H9 (cell line): ENCODE results near the gene ZNF488. TPM values are rescaled to one million over a fixed set of nuclear protein-coding genes. Genes with fewer than 3 reads are reported as not detected.

ENCODE experiments used
- DNase-seq: peaks from one replicate; pipeline ENCODE4 v3.0.0-alpha.2; 2017
- H2AFZ ChIP-seq: one replicate; pipeline ENCODE4 v1.6.1; 2013; ENCODE audit warnings: mild to moderate bottlenecking, low read length, control low read depth, moderate library complexity
- H2AK5ac ChIP-seq: 2 replicates; pipeline ENCODE4 v1.6.1; 2013; ENCODE audit warnings: low read length, control low read depth, mixed read lengths; ENCODE audit not compliant: insufficient read length
- H2BK120ac ChIP-seq: one replicate; pipeline ENCODE4 v1.6.1; 2013; ENCODE audit warnings: low read depth, mild to moderate bottlenecking, low read length, control low read depth, inconsistent platforms; ENCODE audit not compliant: poor library complexity, severe bottlenecking
- H2BK12ac ChIP-seq: 2 replicates; pipeline ENCODE4 v1.6.1; 2013; ENCODE audit warnings: low read length, control low read depth, mixed read lengths, low read depth; ENCODE audit not compliant: insufficient read length
- H2BK15ac ChIP-seq: 2 replicates; pipeline ENCODE4 v1.6.1; 2013; ENCODE audit warnings: low read depth, low read length, control low read depth
- H2BK20ac ChIP-seq: one replicate; pipeline ENCODE4 v1.6.1; 2013; ENCODE audit warnings: low read depth, mild to moderate bottlenecking, low read length, control low read depth, inconsistent platforms; ENCODE audit not compliant: poor library complexity, severe bottlenecking
- H2BK5ac ChIP-seq: 2 replicates; pipeline ENCODE4 v1.6.1; 2013; ENCODE audit warnings: low read length, control low read depth, mixed read lengths; ENCODE audit not compliant: insufficient read length
- H3K14ac ChIP-seq: 2 replicates; pipeline ENCODE4 v1.6.1; 2013; ENCODE audit warnings: low read length, control low read depth; ENCODE audit not compliant: insufficient read depth
- H3K18ac ChIP-seq: 2 replicates; pipeline ENCODE4 v1.6.1; 2013; ENCODE audit warnings: low read depth, mild to moderate bottlenecking, mixed read lengths, low read length, control low read depth; ENCODE audit not compliant: insufficient read length
- H3K23ac ChIP-seq: 2 replicates; pipeline ENCODE4 v1.6.1; 2013; ENCODE audit warnings: low read length, control low read depth, mixed read lengths, low read depth; ENCODE audit not compliant: insufficient read length
- H3K23me2 ChIP-seq: 2 replicates; pipeline ENCODE4 v1.6.1; 2013; ENCODE audit warnings: low read depth, mild to moderate bottlenecking, mixed read lengths, low read length, control low read depth; ENCODE audit not compliant: insufficient read length, poor library complexity, severe bottlenecking
- H3K27ac ChIP-seq: 2 replicates; pipeline ENCODE4 v1.5.1; 2013; ENCODE audit warnings: low read length, control low read depth, mixed read lengths, low read depth; ENCODE audit not compliant: insufficient read length
- H3K27me3 ChIP-seq: 2 replicates; pipeline ENCODE4 v1.6.1; 2013; ENCODE audit warnings: low read length, control low read depth, inconsistent platforms; ENCODE audit not compliant: insufficient read depth
- H3K4ac ChIP-seq: 2 replicates; pipeline ENCODE4 v1.6.1; 2013; ENCODE audit warnings: low read depth, mild to moderate bottlenecking, control low read depth, inconsistent platforms, low read length, moderate library complexity
- H3K4me1 ChIP-seq: 2 replicates; pipeline ENCODE4 v1.6.1; 2013; ENCODE audit warnings: low read length, control low read depth, inconsistent platforms; ENCODE audit not compliant: insufficient read depth
- H3K4me2 ChIP-seq: 2 replicates; pipeline ENCODE4 v1.6.1; 2013; ENCODE audit warnings: low read length, control low read depth, mixed read lengths; ENCODE audit not compliant: insufficient read length, insufficient read depth
- H3K56ac ChIP-seq: 2 replicates; pipeline ENCODE4 v1.6.1; 2013; ENCODE audit warnings: low read depth, mild to moderate bottlenecking, mixed read lengths, low read length, control low read depth; ENCODE audit not compliant: insufficient read length
- H3K79me1 ChIP-seq: 2 replicates; pipeline ENCODE4 v1.6.1; 2013; ENCODE audit warnings: low read depth, mild to moderate bottlenecking, moderate library complexity, low read length, control low read depth, inconsistent platforms; ENCODE audit not compliant: insufficient read depth, poor library complexity, severe bottlenecking
- H3K79me2 ChIP-seq: 2 replicates; pipeline ENCODE4 v1.6.1; 2013; ENCODE audit warnings: low read length, control low read depth, inconsistent platforms; ENCODE audit not compliant: insufficient read depth
- H3K9ac ChIP-seq: 2 replicates; pipeline ENCODE4 v1.6.1; 2013; ENCODE audit warnings: low read length, control low read depth, mixed read lengths; ENCODE audit not compliant: insufficient read length; ENCODE audit errors: extremely low read depth
- H3K9me3 ChIP-seq: one replicate; pipeline ENCODE4 v1.6.1; 2013; ENCODE audit warnings: low read depth, low read length, inconsistent platforms; ENCODE audit not compliant: control insufficient read depth
- H3T11ph ChIP-seq: one replicate; pipeline ENCODE4 v1.6.1; 2013; ENCODE audit warnings: mild to moderate bottlenecking, low read length, control low read depth, inconsistent platforms
- H4K20me1 ChIP-seq: one replicate; pipeline ENCODE4 v1.6.1; 2013; ENCODE audit not compliant: control insufficient read depth, insufficient read length, insufficient read depth
- H4K5ac ChIP-seq: 2 replicates; pipeline ENCODE4 v1.6.1; 2013; ENCODE audit warnings: low read depth, mild to moderate bottlenecking, mixed read lengths, low read length, control low read depth; ENCODE audit not compliant: insufficient read length
- H4K8ac ChIP-seq: replicated peaks from 2 replicates; pipeline ENCODE4 v1.6.1; 2013; ENCODE audit warnings: low read length, control low read depth, mixed read lengths, low read depth; ENCODE audit not compliant: insufficient read length
- H4K91ac ChIP-seq: 2 replicates; pipeline ENCODE4 v1.6.1; 2013; ENCODE audit warnings: low read depth, mild to moderate bottlenecking, moderate library complexity, mixed read lengths, low read length, control low read depth; ENCODE audit not compliant: insufficient read length
- H3K27ac Mint-ChIP-seq, 3 experiments: 2 replicates in 2 of 3; 3 replicates in 1 of 3; pipeline ENCODE4 v1.8.0; 2020 to 2021; ENCODE audit warnings: mixed read lengths in 3 of 3, mild to moderate bottlenecking in 1 of 3, moderate library complexity in 1 of 3
- H3K27me3 Mint-ChIP-seq: 2 replicates; pipeline ENCODE4 v1.8.0; 2021; ENCODE audit warnings: low read depth, mild to moderate bottlenecking, moderate library complexity, mixed read lengths
- H3K36me3 Mint-ChIP-seq, 3 experiments: 2 replicates in 2 of 3; 3 replicates in 1 of 3; pipeline ENCODE4 v1.8.0; 2020 to 2021; ENCODE audit warnings: low read depth in 3 of 3, mixed read lengths in 3 of 3; ENCODE audit not compliant: insufficient read depth in 1 of 3
- H3K4me1 Mint-ChIP-seq, 2 experiments: 2 replicates each; pipeline ENCODE4 v1.8.0; 2020; ENCODE audit warnings: mixed read lengths in 2 of 2
- H3K4me3 Mint-ChIP-seq, 2 experiments: 2 replicates in 1 of 2; 3 replicates in 1 of 2; pipeline ENCODE4 v1.8.0; 2020 to 2021; ENCODE audit warnings: mild to moderate bottlenecking in 2 of 2, mixed read lengths in 2 of 2, moderate library complexity in 1 of 2
- H3K9me3 Mint-ChIP-seq, 2 experiments: 2 replicates in 1 of 2; 3 replicates in 1 of 2; pipeline ENCODE4 v1.8.0; 2020; ENCODE audit warnings: mild to moderate bottlenecking in 2 of 2, mixed read lengths in 2 of 2, moderate library complexity in 1 of 2
- WGBS: extraction: QIAGEN DNeasy Blood & Tissue Kit; methylation state at CpG from one replicate; pipeline ENCODE4 v1.1.7; 2013; ENCODE audit warnings: missing lambda C conversion rate, low lambda C conversion rate, mixed read lengths; ENCODE audit not compliant: insufficient read length; ENCODE audit errors: extremely low coverage; 5-methylcytosine and 5-hydroxymethylcytosine counted together
- total RNA-seq: library from RNA; stranded (reverse); gene quantifications from 2 replicates; pipeline ENCODE4 v1.2.1, GENCODE V29; 2021
- TF ChIP-seq, protein P1 (sequence below): fragments of 200-600 bp; sonication (generic); conservative IDR thresholded peaks from 3 replicates; pipeline ENCODE4 v1.8.0; 2021; ENCODE audit warnings: antibody characterized with exemption, mild to moderate bottlenecking

Gene ZNF488
- total RNA-seq, 1 experiment from 2014 or later, result 2.9 TPM

DNA sequence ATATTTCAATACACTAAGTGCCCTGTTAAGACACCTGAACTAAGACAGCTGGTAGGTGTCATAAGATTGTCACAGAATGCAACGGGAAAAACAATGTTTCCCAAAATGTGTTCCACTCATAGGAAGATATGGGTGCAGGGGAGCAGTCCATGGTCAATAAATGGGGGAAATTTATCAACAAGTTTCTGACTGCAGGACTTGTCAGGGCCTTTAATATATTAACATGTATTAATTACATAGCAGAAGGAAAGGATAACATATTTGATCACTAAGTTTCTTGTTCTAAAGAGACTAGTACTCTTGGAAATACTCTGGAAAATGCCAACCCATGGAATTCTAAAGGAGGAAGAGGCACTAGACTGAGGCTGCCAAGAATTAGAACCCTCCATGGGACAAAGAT is 29.2 kb downstream of the ZNF488 start:
- H4K20me1 ChIP-seq, result no peaks in the 10 kb centered on the region
- Mint-ChIP-seq H3K9me3 (no peaks in the 10 kb centered on the region), H3K36me3 (no peaks in the 10 kb centered on the region), H3K27me3 (no peaks in the 10 kb centered on the region; the same call in 1 of the 2 replicates), H3K4me1 (no peaks in the 10 kb centered on the region), H3K27ac (no peak overlapping the region), H3K4me3 (no peak overlapping the region)
- no peaks in the 10 kb centered on the region for H3K79me2 ChIP-seq
- H4K5ac ChIP-seq, result no peak overlapping the region
- WGBS, result no CpG with 5 or more reads among the region's 1 CpG
- H2BK20ac ChIP-seq, result no peak overlapping the region
- no peak overlapping the region for H2BK12ac ChIP-seq
- TF ChIP-seq, protein P1, sequence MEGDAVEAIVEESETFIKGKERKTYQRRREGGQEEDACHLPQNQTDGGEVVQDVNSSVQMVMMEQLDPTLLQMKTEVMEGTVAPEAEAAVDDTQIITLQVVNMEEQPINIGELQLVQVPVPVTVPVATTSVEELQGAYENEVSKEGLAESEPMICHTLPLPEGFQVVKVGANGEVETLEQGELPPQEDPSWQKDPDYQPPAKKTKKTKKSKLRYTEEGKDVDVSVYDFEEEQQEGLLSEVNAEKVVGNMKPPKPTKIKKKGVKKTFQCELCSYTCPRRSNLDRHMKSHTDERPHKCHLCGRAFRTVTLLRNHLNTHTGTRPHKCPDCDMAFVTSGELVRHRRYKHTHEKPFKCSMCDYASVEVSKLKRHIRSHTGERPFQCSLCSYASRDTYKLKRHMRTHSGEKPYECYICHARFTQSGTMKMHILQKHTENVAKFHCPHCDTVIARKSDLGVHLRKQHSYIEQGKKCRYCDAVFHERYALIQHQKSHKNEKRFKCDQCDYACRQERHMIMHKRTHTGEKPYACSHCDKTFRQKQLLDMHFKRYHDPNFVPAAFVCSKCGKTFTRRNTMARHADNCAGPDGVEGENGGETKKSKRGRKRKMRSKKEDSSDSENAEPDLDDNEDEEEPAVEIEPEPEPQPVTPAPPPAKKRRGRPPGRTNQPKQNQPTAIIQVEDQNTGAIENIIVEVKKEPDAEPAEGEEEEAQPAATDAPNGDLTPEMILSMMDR, result no peak
- no peak overlapping the region for H4K91ac ChIP-seq
- no peaks in the 10 kb centered on the region for H3K23me2 ChIP-seq
- H3K4ac ChIP-seq, result no peak overlapping the region
- H3K56ac ChIP-seq, result no peak overlapping the region
- H3K79me1 ChIP-seq, result no peaks in the 10 kb centered on the region
- no peak overlapping the region for H3T11ph ChIP-seq
- no peaks in the 10 kb centered on the region for H3K9me3 ChIP-seq
- H3K4me1 ChIP-seq, result no peaks in the 10 kb centered on the region
- H3K9ac ChIP-seq, result no peak overlapping the region
- no peak overlapping the region for H2BK5ac ChIP-seq
- H3K27me3 ChIP-seq, result no peaks in the 10 kb centered on the region
- H2AK5ac ChIP-seq, result no peak overlapping the region
- H2BK15ac ChIP-seq, result no peak overlapping the region
- H3K4me2 ChIP-seq, result no peak overlapping the region
- H3K18ac ChIP-seq, result no peak overlapping the region
- H2BK120ac ChIP-seq, result no peak overlapping the region
- no peak overlapping the region for H3K27ac ChIP-seq
- no peak overlapping the region for H3K14ac ChIP-seq
- no peak overlapping the region for H3K23ac ChIP-seq
- H4K8ac ChIP-seq, result no peak overlapping the region
- no peak overlapping the region for H2AFZ ChIP-seq
- no peak for DNase-seq
